ENCODE data around the gene SPEF1.

SPEF1 gene

GRCh38 chr20:3783511-3784195 lies 2.4 kb upstream of the SPEF1 start:
- Histone ChIP-seq H3K4me3 (0 out of 20 replicates have a peak overlapping the region, but pooled peaks of 1 of the 10 experiments have one; percentile 4), H3K9me3 (replicated peaks in 1 of 11) (no peaks in the 10 kb centered on the region), H4K20me1 (peaks cover 31 to 56% (median 52%) of the 10 kb centered on the region in 11 experiments; a peak in 21 of 22 replicates), H3K27me3 (peaks cover 14 to 26% (median 22%) of the 10 kb centered on the region in 11 experiments), H3K9ac (peak overlapping the region in 6 of 11 experiments; percentile 7 to 91 (median 40); a peak in 7 of 22 replicates), H3K27ac (no peak overlapping the region), H3K4me2 (peak overlapping the region in 8 of 11 experiments; percentile 5 to 100 (median 54); a peak in 14 of 22 replicates), H3K36me3 (peaks cover 0 to 32% (median 6%) of the 10 kb centered on the region in 11 experiments; a peak in 15 of 22 replicates), H3K4me1 (peaks cover 47 to 69% (median 57%) of the 10 kb centered on the region in 10 experiments)
- TF ChIP-seq Cebpa-rat (IDR thresholded peaks at IDR 0.05): no peak

- peaks cover 0 to 4% (median 0%) of the 10 kb centered on the region in 11 experiments; a peak in 1 of 22 replicates for H3K9me3 ChIP-seq (replicated peaks in 1 of 11)
- peaks cover 19 to 31% (median 28%) of the 10 kb centered on the region in 11 experiments for H3K27me3 ChIP-seq
- peak overlapping the region in 7 of 11 experiments; percentile 5 to 100 (median 55); a peak in 6 of 22 replicates for H3K4me2 ChIP-seq
- H4K20me1 ChIP-seq: peaks cover 31 to 60% (median 52%) of the 10 kb centered on the region in 11 experiments; a peak in 21 of 22 replicates
- no peak overlapping the region for H3K4me3 ChIP-seq
- peaks cover 43 to 75% (median 59%) of the 10 kb centered on the region in 10 experiments for H3K4me1 ChIP-seq
- TF ChIP-seq Cebpa-rat (IDR thresholded peaks at IDR 0.05): no peak
- H3K9ac ChIP-seq: peak overlapping the region in 4 of 11 experiments; percentile 7 to 57 (median 40); a peak in 3 of 22 replicates
- peaks cover 0 to 32% (median 6%) of the 10 kb centered on the region in 11 experiments; a peak in 15 of 22 replicates for H3K36me3 ChIP-seq
- H3K27ac ChIP-seq: no peak overlapping the region
Measured at GRCh38 chr20:3783068-3783489, 1.8 kb upstream of the SPEF1 start.

- Histone ChIP-seq H3K27ac (no peak overlapping the region), H3K9ac (peak overlapping the region in 1 of 11 experiments; percentile 57; a peak in 1 of 22 replicates), H3K4me1 (peaks cover 43 to 76% (median 59%) of the 10 kb centered on the region in 10 experiments), H3K4me3 (no peak overlapping the region), H3K27me3 (peaks cover 24 to 36% (median 32%) of the 10 kb centered on the region in 11 experiments), H3K36me3 (peaks cover 0 to 32% (median 6%) of the 10 kb centered on the region in 11 experiments; a peak in 15 of 22 replicates), H4K20me1 (peaks cover 31 to 65% (median 52%) of the 10 kb centered on the region in 11 experiments; a peak in 21 of 22 replicates), H3K4me2 (no peak overlapping the region), H3K9me3 (replicated peaks in 1 of 11) (peaks cover 0 to 9% (median 0%) of the 10 kb centered on the region in 11 experiments; a peak in 2 of 22 replicates)
- TF ChIP-seq Cebpa-rat (IDR thresholded peaks at IDR 0.05): no peak
Measured at GRCh38 chr20:3782597-3782996, 1.3 kb upstream of the SPEF1 start.

GRCh38 chr20:3778976-3779375 lies 2.3 kb downstream of the SPEF1 start:
- TF ChIP-seq Cebpa-rat (IDR thresholded peaks at IDR 0.05): no peak
- H4K20me1 ChIP-seq: peaks cover 12 to 43% (median 31%) of the 10 kb centered on the region in 11 experiments; a peak in 21 of 22 replicates
- H3K9ac ChIP-seq: no peak overlapping the region
- H3K36me3 ChIP-seq: peaks cover 0 to 15% (median 0%) of the 10 kb centered on the region in 11 experiments; a peak in 5 of 22 replicates
- 0 out of 20 replicates have a peak overlapping the region, but pooled peaks of 1 of the 10 experiments have one; percentile 49 for H3K4me3 ChIP-seq
- peaks cover 0 to 28% (median 8%) of the 10 kb centered on the region in 11 experiments; a peak in 13 of 22 replicates for H3K9me3 ChIP-seq (replicated peaks in 1 of 11)
- no peak overlapping the region for H3K27ac ChIP-seq
- H3K4me2 ChIP-seq: peak overlapping the region in 2 of 11 experiments; percentile 80 to 91; a peak in 4 of 22 replicates
- peaks cover 37 to 61% (median 56%) of the 10 kb centered on the region in 11 experiments for H3K27me3 ChIP-seq
- peaks cover 19 to 52% (median 37%) of the 10 kb centered on the region in 10 experiments for H3K4me1 ChIP-seq

- Histone ChIP-seq H4K20me1 (peaks cover 2 to 33% (median 21%) of the 10 kb centered on the region in 11 experiments; a peak in 20 of 22 replicates), H3K9ac (peak overlapping the region in 5 of 11 experiments; percentile 22 to 64 (median 40); a peak in 6 of 22 replicates), H3K27ac (no peak overlapping the region), H3K4me2 (peak overlapping the region; percentile 56 to 91 (median 73)), H3K4me1 (peaks cover 19 to 44% (median 30%) of the 10 kb centered on the region in 10 experiments), H3K27me3 (peaks cover 37 to 61% (median 56%) of the 10 kb centered on the region in 11 experiments), H3K9me3 (replicated peaks in 1 of 11) (peaks cover 0 to 28% (median 8%) of the 10 kb centered on the region in 11 experiments; a peak in 13 of 22 replicates), H3K4me3 (peak overlapping the region in 9 of 10 experiments; percentile 27 to 64 (median 49); a peak in 17 of 20 replicates), H3K36me3 (peaks cover 0 to 6% (median 0%) of the 10 kb centered on the region in 11 experiments; a peak in 2 of 22 replicates)
- TF ChIP-seq Cebpa-rat (IDR thresholded peaks at IDR 0.05): no peak
Measured at GRCh38 chr20:3777716-3778629, 3.3 kb downstream of the SPEF1 start.

GRCh38 chr20:3777381-3777715 lies 3.9 kb downstream of the SPEF1 start:
- no peak for TF ChIP-seq Cebpa-rat (IDR thresholded peaks at IDR 0.05)
- Histone ChIP-seq H4K20me1 (peaks cover 0 to 27% (median 15%) of the 10 kb centered on the region in 11 experiments; a peak in 17 of 22 replicates), H3K4me2 (peak overlapping the region; percentile 56 to 91 (median 73)), H3K27ac (no peak overlapping the region), H3K9me3 (replicated peaks in 1 of 11) (peaks cover 0 to 28% (median 10%) of the 10 kb centered on the region in 11 experiments; a peak in 13 of 22 replicates), H3K4me3 (peak overlapping the region in 9 of 10 experiments; percentile 27 to 64 (median 49); a peak in 17 of 20 replicates), H3K36me3 (no peaks in the 10 kb centered on the region; a peak in 1 of 22 replicates), H3K27me3 (peaks cover 37 to 61% (median 56%) of the 10 kb centered on the region in 11 experiments), H3K4me1 (peaks cover 19 to 44% (median 30%) of the 10 kb centered on the region in 10 experiments), H3K9ac (peak overlapping the region in 5 of 11 experiments; percentile 22 to 64 (median 40); a peak in 6 of 22 replicates)

GRCh38 chr20:3775457-3776108 lies 5.7 kb downstream of the SPEF1 start:
- Histone ChIP-seq H3K27ac (no peak overlapping the region), H4K20me1 (peaks cover 0 to 12% (median 0%) of the 10 kb centered on the region in 11 experiments; a peak in 7 of 22 replicates), H3K27me3 (peaks cover 37 to 56% (median 53%) of the 10 kb centered on the region in 11 experiments), H3K9me3 (replicated peaks in 1 of 11) (peaks cover 0 to 28% (median 14%) of the 10 kb centered on the region in 11 experiments; a peak in 13 of 22 replicates), H3K36me3 (no peaks in the 10 kb centered on the region), H3K4me1 (peaks cover 16 to 38% (median 27%) of the 10 kb centered on the region in 10 experiments), H3K4me3 (no peak overlapping the region), H3K9ac (no peak overlapping the region), H3K4me2 (no peak overlapping the region)
- no peak for TF ChIP-seq Cebpa-rat (IDR thresholded peaks at IDR 0.05)

Data from BLaER1 treated with 17β-estradiol and CSF1 and Interleukin-3, amounts not matched to agents 10 nM and 100 nM (cell line).